ENCODE results near the gene CDK5RAP2. TPM values are rescaled to one million over a fixed set of nuclear protein-coding genes. Genes with fewer than 3 reads are reported as not detected.

The CDK5RAP2 gene
- total RNA-seq, 4 donors from 2014 or later = 41.6 to 77.2 (median 43.2) TPM

GRCh38 chr9:120433701-120434100 lies 146.3 kb downstream of the CDK5RAP2 start:
- Histone ChIP-seq H3K4me1 (peaks cover 2 to 18% (median 5%) of the 10 kb centered on the region in 3 donors), H3K36me3 (peaks cover 0 to 35% of the 10 kb centered on the region in 2 donors), H3K27ac (no peak overlapping the region), H3K27me3 (no peaks in the 10 kb centered on the region), H3K9me3 (no peaks in the 10 kb centered on the region), H3K4me3 (no peak overlapping the region)
- no peak for ATAC-seq
- TF ChIP-seq POLR2AphosphoS5 (IDR thresholded peaks at IDR 0.05) (no peak), POLR2A (IDR thresholded peaks at IDR 0.05) (no peak), EP300 (IDR thresholded peaks at IDR 0.05) (no peak)
- TF ChIP-seq, protein P1, sequence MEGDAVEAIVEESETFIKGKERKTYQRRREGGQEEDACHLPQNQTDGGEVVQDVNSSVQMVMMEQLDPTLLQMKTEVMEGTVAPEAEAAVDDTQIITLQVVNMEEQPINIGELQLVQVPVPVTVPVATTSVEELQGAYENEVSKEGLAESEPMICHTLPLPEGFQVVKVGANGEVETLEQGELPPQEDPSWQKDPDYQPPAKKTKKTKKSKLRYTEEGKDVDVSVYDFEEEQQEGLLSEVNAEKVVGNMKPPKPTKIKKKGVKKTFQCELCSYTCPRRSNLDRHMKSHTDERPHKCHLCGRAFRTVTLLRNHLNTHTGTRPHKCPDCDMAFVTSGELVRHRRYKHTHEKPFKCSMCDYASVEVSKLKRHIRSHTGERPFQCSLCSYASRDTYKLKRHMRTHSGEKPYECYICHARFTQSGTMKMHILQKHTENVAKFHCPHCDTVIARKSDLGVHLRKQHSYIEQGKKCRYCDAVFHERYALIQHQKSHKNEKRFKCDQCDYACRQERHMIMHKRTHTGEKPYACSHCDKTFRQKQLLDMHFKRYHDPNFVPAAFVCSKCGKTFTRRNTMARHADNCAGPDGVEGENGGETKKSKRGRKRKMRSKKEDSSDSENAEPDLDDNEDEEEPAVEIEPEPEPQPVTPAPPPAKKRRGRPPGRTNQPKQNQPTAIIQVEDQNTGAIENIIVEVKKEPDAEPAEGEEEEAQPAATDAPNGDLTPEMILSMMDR (IDR thresholded peaks at IDR 0.05) = no peak
- 94 to 98% methylated on average over 4 of the region's 4 CpGs for WGBS, 2 donors (ENCODE audit: low coverage in 1 of 2)

DNA sequence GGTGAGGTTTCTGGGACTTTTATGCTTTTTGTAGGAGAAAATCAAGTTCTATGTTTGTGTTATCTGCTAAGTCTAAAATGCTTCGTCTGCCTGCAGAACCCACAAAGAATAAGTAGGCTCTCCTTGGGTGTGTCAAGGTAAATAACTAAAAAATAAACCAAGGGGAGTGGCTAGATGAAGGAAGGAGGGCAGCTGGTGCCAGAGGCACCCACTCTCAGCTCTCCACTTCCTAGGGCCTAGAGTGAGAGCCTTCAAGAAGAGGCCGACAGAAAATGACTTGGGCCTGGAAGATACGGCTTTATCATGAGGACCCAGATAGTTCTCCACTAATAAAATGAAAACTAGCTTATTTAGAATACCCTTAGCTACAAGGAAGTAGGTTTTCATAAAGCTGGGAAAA lies 147.4 kb downstream of the CDK5RAP2 start:
- Histone ChIP-seq H3K27ac (no peak overlapping the region), H3K9me3 (no peaks in the 10 kb centered on the region), H3K4me3 (no peak overlapping the region), H3K27me3 (no peaks in the 10 kb centered on the region), H3K36me3 (peaks cover 0 to 24% of the 10 kb centered on the region in 2 donors), H3K4me1 (peaks cover 2 to 18% (median 5%) of the 10 kb centered on the region in 3 donors)
- ATAC-seq = no peak
- TF ChIP-seq, protein P1 (IDR thresholded peaks at IDR 0.05) = no peak
- TF ChIP-seq EP300 (IDR thresholded peaks at IDR 0.05) = no peak
- WGBS, 2 donors (ENCODE audit: low coverage in 1 of 2) = 85 to 100% methylated on average over 1 to 3 of the region's 3 CpGs

- Histone ChIP-seq H3K4me3 (no peak overlapping the region), H3K27me3 (no peaks in the 10 kb centered on the region), H3K27ac (no peak overlapping the region), H3K9me3 (no peaks in the 10 kb centered on the region), H3K36me3 (peaks cover 0 to 20% of the 10 kb centered on the region in 2 donors), H3K4me1 (peaks cover 2 to 18% (median 5%) of the 10 kb centered on the region in 3 donors)
- no peak for TF ChIP-seq POLR2AphosphoS5 (IDR thresholded peaks at IDR 0.05)
- TF ChIP-seq, protein P1 (IDR thresholded peaks at IDR 0.05) = no peak
- TF ChIP-seq POLR2A (IDR thresholded peaks at IDR 0.05) = no peak
- 64 to 83% methylated on average over 1 to 2 of the region's 2 CpGs for WGBS, 2 donors (ENCODE audit: low coverage in 1 of 2)
- ATAC-seq = no peak
Measured at GRCh38 chr9:120431268-120431667, 148.7 kb downstream of the CDK5RAP2 start.

- H3K9me3 ChIP-seq = no peaks in the 10 kb centered on the region
- ATAC-seq = no peak
- no peak overlapping the region for H3K4me3 ChIP-seq
- H3K27me3 ChIP-seq = no peaks in the 10 kb centered on the region
- TF ChIP-seq POLR2A (IDR thresholded peaks at IDR 0.05) (no peak), POLR2AphosphoS5 (IDR thresholded peaks at IDR 0.05) (no peak), EP300 (IDR thresholded peaks at IDR 0.05) (no peak)
- TF ChIP-seq, protein P1 (IDR thresholded peaks at IDR 0.05) = no peak
- no peak overlapping the region for H3K27ac ChIP-seq
- H3K36me3 ChIP-seq = peaks cover 0 to 47% of the 10 kb centered on the region in 2 donors
- no peaks in the 10 kb centered on the region for H3K4me1 ChIP-seq
Measured at GRCh38 chr9:120424248-120424647, 155.7 kb downstream of the CDK5RAP2 start.

DNA sequence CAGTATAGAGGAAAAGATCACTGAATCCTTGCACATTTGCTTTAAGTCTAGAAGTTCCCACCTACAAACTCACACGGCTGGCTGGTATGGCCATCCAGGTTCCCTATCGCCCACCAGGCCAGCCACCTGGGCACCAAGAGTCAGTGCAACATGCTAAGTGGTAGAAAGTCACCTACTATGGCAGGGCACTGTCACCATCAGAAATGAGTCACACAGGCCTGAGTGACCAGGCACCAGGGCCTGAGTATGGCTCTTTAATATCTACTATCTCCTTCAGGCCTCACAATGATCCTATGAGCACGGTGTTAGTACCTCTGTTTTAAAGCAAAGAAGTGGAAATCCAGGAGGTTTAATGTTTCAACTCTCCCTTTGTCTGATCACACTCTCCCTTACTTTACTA lies 156.2 kb downstream of the CDK5RAP2 start:
- ATAC-seq = no peak
- WGBS, 2 donors (ENCODE audit: low coverage in 1 of 2) = 80 to 94% methylated on average over 2 of the region's 3 CpGs

More for the DNA sequence above, 156.2 kb downstream of the CDK5RAP2 start:
- Histone ChIP-seq H3K27ac (no peak overlapping the region), H3K4me1 (no peaks in the 10 kb centered on the region), H3K27me3 (no peaks in the 10 kb centered on the region), H3K9me3 (no peaks in the 10 kb centered on the region), H3K36me3 (peaks cover 0 to 51% of the 10 kb centered on the region in 2 donors), H3K4me3 (no peak overlapping the region)
- no peak for TF ChIP-seq POLR2A (IDR thresholded peaks at IDR 0.05)
- TF ChIP-seq POLR2AphosphoS5 (IDR thresholded peaks at IDR 0.05) = no peak
- no peak for TF ChIP-seq EP300 (IDR thresholded peaks at IDR 0.05)
- TF ChIP-seq, protein P1 (IDR thresholded peaks at IDR 0.05) = no peak
